Measurements from ENCODE around the gene CDK8.

CDK8 gene

DNA sequence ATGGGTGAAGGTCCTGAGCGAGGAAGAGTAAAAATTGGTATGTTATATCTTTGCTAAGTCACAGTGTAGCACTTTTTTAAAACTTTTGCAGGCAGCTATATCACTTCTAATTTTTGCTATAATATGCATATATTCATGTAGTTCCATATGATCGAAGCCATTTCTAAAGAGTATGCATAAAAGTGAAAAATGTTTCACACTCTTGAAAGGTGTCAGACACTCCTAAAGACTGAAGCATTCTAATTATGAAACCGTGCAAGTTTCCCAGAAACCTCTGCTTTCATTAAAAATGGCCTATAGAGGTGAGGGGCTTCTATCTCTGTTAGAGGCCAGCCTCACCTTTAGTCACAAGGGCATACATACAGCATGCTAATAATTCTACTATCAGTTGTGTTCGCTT is 128.9 kb downstream of the CDK8 start:
- DNase-seq (ENCODE audit: low spot score): no peak

DNA sequence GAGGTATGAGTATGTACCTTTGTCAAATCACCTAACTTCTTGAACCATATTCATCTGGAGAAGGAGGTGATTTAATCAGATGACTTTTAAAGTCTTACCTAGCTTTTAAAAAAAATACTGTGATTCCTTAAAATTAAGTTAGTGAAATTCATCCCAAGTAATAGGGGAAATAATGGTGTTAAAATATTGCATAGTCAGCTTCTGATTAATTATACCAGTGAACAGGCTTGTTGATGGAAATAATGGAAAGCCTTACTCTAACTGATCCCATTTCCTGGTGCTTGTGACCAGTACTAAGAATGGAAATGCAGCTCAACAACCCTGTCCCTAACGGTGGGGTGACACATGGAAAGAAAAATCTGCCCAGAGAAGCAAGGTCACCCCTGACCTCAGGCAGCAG is 130.7 kb downstream of the CDK8 start:
- DNase-seq (ENCODE audit: low spot score): no peak

DNA sequence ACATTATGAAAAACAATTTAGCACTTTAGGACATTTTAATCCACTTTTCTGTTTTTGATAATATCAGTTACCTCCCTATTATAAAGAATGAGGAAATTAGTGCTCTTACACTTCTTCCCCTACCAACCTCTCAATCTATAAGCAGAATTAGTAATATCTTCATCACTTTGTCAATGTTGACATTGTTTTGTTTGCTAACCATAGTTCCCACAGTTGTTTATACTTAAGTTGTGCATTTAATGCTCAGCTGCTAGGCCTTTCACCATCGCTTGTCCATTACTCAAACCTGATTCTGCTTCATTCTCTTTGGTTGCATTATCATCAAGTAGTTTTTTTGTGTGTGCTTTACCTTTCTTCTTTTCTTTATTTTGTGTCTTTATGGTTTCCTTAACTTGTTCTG is 132.1 kb downstream of the CDK8 start:
- DNase-seq (ENCODE audit: low spot score): no peak

DNA sequence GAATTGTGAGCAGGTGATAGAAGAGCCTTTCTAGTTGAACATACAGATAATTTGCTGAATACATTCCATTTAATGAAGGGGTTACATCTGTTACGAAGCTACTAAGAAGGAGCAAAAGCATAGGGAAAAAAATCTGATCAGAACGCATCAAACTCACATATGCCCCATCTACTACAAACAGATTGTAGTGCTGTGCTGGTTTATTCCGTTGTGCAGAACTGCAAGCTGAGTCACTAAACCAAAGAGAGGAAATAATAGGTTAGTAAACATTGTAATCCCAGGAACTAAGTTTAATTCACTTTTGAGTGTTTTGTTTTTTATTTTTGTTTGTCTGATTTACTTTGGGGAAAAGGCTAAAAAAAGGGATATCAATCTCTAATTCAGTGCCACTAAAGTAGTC is 136.3 kb downstream of the CDK8 start:
- no peak for DNase-seq (ENCODE audit: low spot score)

DNA sequence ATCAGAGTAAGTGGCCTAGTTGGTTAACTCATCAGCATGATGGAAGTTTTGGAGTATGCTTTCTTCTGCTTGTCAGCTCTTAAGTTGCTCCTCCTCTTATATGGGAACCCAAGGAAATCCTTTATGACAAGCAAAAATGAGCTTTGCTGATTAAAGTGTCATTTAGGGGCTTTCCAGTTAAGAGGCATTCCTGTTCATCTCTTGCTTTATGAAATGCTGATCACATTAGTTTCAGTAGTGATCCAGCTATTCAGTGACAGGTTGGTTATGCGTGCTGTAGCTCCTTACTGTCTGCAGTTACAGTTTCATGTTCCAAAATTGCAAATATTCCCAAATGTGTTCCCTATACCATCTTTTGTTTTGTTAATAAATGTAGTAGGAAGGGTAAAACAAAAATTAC is 146.6 kb downstream of the CDK8 start:
- DNase-seq (ENCODE audit: low spot score): no peak

DNA sequence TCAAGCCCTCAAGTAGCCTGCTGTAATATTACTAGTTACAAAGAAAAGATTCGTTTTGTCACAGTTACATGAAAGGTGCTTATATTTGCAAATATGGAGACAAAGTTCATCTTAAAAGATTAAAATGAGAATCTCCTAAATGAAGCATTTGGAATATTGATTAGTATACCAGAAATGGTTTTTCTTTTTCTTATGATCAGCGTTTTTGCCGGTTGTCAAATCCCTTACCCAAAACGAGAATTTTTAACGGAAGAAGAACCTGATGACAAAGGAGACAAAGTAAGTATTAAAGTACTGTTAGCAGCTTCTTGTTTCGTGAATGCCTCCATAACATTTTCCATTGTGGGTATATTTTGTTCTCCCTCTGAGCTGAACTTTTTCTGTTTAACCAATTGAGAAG is 147.1 kb downstream of the CDK8 start:
- no peak for DNase-seq (ENCODE audit: low spot score)

DNA sequence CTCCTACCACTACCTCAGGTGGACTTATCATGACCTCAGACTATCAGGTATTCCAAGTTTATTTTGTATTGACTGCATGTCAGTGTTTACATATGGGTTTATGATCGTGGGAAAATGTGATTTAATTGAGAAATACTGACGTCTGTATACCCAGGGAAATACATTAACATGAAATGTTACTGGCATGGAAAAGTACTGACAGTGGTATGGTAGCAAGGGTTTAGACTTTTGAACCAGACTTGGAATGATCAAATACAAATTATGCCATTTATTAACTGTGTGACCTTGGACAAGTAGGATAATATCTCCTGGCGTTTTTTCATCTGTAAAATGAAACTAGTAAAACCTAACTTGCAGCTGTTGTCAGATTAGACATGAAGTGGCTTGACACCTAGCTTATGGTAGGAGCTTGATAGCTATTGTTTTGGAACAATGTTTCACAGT is 147.7 kb downstream of the CDK8 start:
- no peak for DNase-seq (ENCODE audit: low spot score)

DNA sequence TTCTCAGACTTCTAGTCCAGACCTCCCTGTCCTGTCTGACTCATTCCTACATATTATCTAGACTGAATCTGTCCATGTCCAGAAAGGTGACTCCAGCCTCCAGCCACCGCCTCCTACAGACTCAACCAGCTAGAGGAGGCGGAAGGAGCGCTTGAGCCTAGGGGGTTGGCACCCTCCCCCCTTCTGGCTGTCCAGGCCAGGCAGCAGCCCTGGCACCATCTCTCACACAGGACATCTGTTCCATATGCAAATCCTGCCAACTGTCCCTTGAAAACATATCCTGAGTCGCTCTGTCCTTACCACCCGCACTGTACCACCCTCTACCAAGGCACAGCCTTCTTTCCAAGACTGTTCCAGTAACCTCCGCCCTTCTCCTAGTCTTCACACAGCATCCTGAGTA is 152.9 kb downstream of the CDK8 start:
- DNase-seq (ENCODE audit: low spot score): no peak

DNA sequence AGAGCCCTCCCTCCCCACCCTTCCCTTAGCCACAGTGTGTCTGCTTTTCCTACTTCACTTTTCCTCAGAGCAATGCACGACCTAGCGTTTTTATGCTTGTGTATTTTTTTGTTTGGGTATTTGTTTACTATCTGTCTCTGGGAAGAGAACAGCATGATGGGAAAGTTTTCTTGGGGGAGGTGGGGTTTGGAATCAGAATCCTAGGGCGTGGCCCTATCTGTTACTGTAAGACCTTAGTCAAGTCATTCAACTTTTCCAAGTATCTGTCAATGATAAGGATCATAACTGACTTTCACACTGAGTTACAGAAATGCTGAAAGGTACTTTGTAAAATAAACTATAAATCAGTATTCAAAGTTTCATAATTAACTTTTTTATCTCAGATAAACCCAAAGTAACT is 157.3 kb downstream of the CDK8 start:
- DNase-seq (ENCODE audit: low spot score): no peak

DNA sequence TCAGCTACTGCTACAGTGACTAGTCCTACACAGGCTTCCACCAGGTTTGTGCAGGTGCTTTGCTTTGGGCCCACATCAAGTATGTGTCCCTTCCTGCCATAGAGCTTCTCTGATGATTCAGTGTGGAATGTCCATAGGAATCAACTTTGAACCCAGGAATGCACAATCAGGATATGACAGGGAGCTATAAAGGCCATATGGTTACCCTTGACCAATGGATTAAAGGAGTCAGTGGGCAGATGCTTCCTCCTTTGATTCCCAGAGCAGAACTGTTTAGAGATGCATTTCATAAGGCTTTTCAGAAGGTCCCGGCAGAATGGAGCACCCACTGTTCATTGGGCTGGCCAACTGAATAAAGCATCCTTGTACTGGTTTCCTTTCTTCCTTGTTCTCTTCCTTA is 158.3 kb downstream of the CDK8 start:
- DNase-seq (ENCODE audit: low spot score): no peak

DNA sequence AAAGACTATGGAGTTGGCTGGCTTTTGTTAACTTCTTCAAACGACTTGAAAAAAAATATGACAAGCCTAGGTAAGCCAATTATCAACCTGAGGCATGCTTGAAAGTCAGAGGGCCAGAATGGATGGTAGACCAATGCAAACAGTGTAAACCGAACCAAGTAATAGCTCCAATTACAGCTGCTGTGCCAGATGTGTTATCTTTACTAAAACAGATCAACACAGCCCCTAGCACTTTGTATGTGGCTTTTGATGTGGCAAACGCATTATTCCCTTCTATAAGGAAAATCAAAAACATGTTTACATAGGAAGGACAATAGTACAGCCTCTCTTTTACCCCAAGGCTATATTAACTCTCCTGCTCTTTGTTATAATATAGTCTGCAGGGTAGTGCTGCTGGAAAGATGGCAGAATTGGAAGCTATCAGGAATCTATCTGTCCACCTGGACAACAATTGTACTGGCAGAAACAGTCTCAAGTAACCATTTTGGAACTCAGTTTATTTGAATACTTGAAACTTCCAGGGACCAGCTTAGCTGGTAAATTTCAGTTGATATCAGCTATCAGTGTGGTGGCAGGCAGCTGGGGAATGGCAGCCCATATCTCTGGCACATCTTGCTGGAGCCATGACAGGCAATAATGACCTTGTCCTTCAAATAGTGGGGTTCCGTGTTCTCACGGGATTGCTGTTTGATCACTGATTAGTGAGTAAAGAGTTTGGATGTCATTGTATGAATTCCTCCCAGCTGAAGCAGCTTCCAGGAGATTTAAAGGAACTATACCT is 159.2 kb downstream of the CDK8 start:
- no peak for DNase-seq (ENCODE audit: low spot score)

DNA sequence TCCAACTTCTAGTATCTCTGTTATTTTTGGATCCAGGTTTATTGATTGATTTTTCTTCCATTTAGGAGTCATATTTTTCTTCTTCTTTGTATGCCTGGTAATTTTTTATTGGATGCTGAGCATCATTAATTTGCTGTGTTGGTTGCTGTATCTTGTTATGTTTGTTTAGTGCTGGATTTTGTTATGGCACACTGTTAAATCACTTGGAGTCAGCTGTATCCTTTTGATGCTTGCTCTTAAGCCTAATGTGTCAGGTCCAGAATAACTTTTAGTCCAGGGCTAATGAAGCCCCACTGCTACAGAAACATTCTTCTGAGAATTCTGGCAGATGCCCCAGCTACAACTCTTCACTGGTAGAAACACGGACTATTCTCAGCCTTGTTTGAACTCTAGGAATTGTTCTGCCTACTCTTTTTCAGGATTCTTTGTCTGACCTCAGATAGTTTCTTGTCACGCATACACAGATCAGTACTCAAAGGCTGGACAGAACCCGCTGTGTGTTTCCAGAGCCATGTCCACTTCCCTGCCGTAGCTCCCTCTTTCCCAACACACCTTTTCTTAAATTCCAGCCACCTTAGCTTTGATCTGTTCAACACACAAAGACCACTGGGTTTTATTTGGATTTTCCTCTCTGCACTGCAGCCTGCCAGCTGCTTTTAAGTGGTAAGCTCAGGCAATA is 166.5 kb downstream of the CDK8 start:
- DNase-seq (ENCODE audit: low spot score): no peak

DNA sequence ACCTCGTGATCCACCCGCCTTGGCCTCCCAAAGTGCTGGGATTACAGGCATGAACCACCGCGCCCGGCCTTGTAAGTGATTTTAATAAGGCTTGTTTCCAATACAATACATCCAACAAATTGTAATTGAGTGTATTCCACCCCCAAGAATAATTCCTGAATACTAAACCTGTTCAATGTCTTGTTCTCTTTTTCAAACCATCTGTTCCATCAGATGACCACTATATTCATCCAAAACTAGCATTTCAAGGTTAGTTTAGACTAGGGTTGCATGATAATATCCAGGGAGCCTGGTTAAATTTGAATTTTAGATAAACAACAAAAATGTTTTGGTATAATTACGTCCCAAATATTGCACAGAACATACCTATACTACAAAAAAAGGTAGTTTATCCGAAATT is 168.1 kb downstream of the CDK8 start:
- DNase-seq (ENCODE audit: low spot score): no peak

DNA sequence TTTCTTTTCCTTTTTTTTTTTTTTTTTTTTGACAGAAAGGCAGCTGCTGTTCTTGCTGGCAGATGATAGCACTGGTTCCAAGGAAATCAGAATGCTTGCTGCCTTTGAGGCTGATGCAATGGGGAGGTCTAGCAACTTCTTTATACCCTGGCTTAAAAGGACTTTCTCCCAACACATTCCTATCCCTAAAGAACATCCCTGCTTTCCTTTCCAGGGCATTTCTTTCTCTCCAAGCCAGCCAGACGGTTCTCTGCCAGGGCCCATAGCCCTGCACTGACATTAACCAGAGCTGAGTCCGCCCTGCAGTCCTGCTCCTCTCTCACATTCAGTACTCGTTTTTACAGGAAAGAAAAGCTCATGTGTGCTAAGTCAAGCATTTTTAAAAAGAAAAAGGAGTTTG is 169.7 kb downstream of the CDK8 start:
- DNase-seq (ENCODE audit: low spot score): no peak

DNA sequence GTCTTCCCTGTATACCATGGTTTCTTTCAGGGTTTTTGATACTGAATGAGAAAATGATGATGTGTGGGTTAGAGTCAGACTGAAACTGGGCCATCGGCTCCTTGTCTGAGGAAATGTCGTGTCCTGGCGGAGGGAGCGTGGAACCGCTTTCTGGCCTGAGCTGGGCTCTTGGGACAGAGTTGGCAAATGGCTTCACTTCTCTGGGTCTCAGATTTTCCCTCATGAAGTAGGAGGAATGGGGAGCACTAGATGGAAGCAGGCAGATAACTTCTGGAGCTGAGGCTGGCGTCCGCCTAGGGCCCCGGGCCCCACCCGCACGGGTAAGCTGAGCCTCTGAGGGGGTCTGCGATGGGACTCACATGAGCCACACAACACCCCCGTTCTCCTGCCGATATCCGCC is 170.3 kb downstream of the CDK8 start:
- no peak for DNase-seq (ENCODE audit: low spot score)

DNA sequence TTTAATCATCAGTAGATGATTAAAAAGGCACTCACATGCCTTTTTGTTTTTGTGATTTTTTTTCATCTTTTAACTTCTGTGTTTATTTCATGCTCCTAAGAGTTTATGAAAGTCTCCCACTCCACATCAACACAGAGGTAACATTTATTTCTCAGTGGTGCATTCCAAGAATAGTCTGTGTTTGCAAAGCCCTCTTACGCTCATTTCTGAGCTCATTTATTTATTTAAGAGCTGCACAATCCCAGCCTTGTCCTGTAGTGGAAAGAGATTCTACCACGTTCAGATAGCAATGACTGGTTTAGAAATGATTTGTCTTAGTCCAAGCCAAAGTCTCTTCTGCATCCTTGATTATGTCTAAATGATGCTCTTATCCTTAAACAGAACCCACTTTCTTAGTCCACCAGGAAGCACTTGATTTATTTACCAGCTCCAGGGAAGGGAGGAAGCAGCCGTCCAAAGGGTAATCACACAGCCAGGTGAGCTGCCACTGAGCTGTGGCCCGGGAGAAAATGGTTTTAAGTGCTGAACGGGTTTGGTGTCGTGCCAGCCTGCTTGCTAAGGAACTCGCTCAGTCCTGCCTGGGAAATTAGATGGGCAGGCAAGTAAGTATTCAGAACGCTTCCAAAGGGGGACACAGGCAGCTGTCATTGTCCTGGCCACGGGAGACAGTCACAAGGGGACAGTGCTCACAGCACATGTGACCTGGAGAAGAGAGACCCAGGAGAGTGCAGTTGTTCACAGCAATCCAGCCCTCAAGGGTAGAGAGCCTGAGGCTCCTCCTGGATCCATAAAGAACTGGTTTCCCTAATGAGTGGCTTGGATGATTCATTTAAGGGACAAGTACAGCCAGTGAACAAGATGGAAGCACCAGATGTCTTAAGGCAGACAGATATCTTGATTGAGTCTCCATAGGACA is 171.8 kb downstream of the CDK8 start:
- DNase-seq (ENCODE audit: low spot score): no peak

DNA sequence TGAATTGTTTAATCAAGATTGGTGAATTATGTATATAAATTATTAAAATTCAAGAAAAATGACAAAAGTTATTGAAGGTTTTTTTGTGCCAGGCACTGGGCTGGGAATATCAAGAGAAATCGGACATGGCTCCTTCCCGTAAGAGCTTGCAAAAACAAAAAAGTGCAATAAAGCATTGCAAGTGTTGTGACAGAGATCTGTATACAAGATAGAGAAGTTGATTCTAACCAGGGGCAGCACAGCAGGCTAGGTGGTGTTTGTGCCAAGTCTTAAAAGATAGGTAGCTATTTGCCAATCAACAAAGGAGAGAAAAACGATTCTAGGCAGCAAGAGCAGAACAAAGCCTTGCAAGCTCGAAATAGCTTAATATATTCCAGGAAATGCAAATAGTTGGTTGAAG is 179.8 kb downstream of the CDK8 start:
- DNase-seq (ENCODE audit: low spot score): no peak

DNA sequence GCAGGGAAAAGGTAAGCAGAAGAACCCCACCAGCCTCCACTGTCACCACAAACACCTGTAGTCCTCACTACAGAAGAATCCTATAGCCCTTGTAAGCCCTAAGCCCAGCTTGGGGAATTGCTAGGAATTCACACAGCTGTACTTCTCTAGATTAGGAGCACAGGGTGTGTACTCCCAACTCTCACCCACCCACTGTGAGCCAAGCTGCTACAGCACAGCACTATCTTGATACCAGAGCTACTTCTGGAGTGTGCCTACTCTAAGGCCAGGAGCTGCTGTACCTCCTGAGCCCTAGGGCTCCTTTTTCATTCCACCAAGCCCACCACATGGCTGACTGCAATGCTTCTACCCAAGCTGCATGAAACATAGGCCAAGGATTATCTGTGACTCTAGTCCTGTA is 181.2 kb downstream of the CDK8 start:
- no peak for DNase-seq (ENCODE audit: low spot score)

DNA sequence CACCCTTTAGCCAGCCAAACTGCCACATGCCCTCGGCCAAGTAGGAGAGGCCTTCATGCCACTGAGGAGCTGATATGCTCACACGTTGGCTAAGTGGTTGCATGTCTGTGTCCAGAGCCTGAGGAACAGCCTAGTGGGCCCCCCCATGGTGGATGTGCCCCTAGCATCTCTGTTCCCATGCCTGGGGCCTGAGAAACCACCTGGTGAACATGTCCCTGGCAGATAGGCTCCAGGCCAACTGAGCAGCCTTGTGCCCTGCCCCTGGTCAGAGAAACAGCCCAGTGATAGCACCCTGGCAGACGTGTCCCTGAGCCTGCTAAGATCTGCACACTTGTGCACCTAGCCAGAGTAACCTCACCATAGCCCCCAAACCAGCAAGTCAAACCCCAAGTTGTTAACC is 181.7 kb downstream of the CDK8 start:
- no peak for DNase-seq (ENCODE audit: low spot score)

DNA sequence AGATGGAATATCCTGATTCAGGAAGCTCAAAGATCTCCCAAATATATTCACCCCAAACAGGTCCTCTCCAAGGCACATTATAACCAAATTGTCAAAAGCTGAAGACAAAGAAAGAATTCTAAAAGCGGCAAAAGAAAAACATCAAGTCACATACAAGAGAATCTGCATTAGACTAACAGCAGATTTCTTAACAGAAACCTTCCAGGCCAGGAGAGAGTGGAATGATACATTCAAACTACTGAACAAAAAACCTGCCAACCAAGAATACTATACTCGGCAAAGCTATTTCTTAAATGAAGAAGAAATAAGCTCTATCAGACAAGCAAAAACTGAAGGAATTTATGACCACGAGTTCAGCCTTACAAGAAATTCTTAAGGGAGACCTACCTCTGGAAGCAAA is 183.0 kb downstream of the CDK8 start:
- no peak for DNase-seq (ENCODE audit: low spot score)

DNA sequence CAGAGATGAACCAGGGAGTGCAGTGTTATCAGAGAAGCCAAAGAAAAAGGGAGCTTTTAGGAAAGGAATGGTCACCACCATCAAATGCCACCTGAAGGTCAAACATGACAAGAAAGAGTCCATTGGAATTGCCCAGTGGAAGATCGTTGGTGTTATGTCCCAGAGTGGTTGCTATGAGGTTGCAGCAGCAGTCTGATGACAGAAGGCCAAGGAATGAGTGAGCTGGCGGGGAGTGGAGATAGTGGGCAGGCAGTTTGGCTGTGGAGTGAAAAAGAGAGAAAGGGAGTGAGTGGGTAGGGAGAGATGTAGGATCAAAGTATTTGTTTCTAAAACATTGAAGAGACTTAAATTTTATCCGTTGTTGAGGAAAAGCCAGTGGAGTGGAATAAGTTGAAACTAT is 186.2 kb downstream of the CDK8 start:
- no peak for DNase-seq (ENCODE audit: low spot score)

DNA sequence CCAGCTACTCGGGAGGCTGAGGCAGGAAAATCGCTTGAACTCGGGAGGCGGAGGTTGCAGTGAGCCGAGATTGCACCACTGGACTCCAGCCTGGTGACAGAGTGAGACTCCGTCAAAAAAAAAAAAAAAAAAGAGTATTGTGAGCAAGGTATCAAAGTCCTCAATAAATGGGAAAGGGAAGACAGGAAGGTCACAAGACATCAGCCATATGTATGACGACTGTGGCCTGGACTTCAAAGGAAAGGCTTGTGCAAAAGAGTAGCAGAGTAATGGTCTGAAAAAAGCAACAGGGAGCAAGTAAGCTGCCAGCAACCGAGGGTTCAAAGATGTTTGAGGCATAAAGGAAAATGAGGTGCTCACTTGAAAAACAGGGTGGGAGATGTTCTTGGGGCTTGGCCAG is 187.5 kb downstream of the CDK8 start:
- no peak for DNase-seq (ENCODE audit: low spot score)

DNA sequence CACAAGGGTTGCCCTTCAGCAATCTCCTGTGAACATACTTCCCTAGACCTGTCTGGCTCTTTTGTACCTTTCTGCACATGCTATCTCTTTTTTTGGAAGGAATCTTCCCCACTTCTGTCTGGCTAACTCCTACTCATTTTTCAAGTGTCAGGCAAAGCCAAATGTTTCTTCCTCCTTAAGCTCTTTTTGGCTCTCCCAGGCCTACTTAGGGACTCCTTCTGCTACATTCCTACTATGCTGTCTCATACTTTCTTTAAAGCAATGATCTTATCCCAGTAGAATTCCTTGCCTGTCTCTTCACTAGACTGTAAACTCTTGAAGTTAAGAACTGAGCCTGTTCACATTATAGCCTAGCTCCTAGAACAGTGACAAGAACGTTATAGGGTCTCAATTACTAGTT is 188.6 kb downstream of the CDK8 start:
- DNase-seq (ENCODE audit: low spot score): no peak
